SIG-M5 treated with dmso at 0.1 percent for 504 hours (cell line): ENCODE data around the gene AMFR.

Source experiments
- DNase-seq: peaks from one replicate; lab custom pipeline; 2025; ENCODE audit not compliant: unreplicated experiment; lab: John Stamatoyannopoulos, UW

AMFR gene

DNA sequence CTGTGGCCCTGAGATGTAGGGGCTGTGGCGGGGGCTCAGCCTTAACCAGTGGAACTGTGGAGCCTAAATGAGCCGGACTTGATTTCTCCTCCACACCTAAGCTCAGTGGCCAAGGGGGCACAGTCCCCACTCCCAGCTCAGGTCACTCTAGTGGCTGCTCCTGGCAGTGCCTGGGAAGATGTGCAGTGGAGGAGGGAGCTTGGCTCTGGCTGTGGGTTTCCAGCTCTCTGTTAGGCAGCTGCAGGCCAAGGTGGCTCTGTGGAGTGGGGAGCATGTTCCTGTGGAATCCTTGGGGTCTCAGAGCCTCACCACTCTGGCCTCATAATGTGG, 76.3 kb downstream of the AMFR start:
- DNase-seq, result no peak

DNA sequence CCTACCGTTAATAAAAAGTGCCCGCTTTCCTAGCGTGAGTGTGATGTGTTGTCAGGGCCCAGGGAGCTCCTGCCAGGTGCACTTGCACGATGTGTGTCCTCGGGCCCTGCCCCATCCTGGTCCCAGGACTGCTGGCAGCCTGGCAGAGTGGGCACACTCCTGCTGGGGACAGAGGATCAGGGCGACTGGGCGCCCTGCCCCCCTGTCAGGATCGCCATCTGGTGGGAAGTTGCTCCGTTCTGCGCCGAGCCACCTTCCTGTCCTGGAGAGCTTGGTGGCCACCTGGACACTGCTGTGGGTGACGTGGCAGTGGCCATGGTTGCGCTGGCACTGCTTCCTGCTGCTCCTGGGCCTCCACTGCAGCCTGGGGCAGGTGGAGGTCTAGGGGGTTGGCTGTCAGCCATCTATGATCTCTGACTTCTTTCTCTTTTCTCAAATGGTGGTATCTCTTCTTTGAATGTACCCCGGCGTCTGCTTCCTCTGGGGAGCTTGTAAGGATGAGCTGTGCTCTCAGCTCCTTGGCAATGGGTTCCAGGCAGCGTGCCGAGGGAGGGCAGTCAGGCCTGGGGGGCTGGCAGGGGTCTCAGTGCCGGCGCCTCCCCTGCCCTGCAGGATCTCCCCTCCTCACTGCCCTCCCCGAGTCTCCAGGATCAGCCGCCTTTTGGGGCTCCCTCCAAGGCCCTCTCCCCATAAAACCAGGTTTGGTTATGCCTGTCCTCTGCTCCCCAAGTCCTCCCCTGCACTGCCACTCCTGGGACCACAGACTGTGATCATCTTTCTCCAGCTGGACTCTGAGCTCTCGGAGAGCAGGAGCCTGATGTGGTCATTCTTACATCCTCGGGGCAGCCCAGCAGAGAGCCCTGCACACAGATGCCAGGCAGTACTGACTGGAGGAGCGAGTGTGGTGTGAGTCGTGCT, 76.9 kb downstream of the AMFR start:
- DNase-seq, result peak; percentile 50

DNA sequence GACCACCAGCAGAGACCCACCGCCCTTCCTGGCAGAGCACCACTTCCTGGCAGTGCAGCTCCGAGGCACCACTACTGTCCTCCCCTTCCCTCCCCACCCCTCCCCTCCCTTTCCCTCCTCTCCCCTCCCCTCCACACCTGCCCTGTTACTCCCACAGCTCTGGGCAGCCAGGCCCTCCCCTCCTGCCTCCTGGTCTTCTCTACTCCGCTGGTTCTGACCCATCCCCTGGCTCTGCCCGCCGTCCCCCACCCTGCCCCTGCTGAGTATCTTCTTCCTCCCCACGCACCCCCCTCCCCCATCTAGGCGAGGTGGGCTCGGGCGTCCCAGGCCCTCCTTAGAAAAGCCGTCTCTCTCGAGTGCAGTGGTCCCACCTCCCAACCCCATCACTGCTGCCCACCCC, 77.7 kb downstream of the AMFR start:
- no peak for DNase-seq

DNA sequence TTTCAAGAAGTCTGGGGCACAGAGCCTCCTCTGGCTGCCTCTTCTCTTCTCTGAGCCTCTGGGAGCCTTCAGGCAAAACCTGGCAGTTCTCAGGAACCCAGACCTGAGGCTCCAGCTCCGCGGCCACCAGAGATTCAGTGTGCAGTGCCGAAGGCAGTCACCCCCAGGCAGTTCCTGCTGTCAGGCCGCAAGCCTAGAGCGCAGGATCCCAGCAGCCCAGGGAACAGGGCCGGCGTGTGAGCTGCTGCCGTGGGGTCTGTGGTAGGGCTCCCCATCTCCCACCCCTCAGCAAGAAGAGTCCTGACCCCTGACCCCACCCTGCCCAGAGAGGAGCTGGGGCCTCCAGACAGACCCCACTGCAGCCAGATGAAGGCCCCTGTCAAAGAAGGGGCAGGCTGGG, 78.2 kb downstream of the AMFR start:
- no peak for DNase-seq

DNA sequence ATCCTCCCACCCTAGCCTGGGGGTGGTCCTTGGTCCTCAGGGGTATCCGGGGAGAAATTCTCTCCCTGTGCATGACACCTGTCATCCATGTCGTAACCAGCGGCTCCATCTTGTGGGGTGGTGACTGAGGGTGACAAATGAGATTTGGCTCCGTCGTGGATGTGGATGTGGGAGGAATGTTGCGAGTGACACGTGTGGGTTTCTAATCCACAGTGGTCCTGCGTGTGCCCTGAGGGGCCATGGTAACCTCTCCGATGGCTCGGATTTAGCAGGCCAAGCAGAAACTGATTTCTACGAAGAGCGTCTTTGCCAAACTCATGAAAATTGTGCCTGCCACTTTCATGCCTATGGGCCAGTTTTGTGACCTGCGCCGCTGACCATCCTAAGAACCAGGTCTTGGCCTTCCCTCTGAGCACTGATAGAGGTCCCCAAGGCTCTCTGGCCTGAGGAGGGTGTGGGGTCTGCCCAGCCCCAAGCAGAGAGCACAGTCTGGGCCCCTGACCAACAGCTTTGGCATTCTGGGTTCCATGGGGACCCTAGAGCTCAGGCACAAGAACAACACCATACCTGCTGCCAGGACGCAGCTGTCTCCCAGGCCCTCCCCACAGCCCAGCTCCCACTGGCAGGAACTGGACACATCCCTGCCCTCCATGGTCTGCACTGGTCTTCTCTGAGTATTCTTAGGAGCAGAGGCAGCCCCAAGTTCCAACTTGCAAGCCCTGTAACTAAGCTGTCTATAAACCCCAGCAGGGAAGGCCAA, 79.0 kb downstream of the AMFR start:
- no peak for DNase-seq

DNA sequence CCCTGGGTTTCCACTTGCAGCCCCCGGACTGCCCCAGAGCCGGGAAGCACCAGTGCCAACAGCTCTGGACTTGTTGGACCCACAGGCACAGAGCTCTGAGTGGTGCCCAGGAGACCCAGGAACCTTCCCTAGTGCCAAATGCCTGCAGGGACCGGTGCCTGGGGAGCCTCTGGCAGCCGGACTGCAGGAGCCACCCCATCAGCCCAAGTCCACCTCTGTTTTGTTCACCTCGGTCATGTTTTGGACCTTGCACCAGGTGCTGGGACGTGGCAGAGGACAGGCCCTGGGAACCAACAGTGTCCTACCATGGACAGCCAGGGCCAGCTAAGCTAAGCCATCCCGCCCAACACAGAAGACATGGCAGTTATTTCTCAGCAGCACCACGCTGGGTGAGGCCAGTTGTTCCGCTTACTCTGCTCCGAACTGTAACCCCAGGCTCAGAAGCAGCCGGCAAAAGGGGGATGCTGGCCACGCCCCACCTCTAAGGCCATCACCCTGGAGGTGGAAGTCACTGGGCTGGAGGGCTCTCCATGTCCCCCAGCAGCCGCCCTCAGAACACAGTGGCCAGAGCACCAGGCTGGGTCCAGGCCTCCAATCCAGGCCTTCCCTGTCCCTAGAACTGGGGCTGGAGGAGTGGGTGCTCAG, 79.8 kb downstream of the AMFR start:
- DNase-seq, result no peak

DNA sequence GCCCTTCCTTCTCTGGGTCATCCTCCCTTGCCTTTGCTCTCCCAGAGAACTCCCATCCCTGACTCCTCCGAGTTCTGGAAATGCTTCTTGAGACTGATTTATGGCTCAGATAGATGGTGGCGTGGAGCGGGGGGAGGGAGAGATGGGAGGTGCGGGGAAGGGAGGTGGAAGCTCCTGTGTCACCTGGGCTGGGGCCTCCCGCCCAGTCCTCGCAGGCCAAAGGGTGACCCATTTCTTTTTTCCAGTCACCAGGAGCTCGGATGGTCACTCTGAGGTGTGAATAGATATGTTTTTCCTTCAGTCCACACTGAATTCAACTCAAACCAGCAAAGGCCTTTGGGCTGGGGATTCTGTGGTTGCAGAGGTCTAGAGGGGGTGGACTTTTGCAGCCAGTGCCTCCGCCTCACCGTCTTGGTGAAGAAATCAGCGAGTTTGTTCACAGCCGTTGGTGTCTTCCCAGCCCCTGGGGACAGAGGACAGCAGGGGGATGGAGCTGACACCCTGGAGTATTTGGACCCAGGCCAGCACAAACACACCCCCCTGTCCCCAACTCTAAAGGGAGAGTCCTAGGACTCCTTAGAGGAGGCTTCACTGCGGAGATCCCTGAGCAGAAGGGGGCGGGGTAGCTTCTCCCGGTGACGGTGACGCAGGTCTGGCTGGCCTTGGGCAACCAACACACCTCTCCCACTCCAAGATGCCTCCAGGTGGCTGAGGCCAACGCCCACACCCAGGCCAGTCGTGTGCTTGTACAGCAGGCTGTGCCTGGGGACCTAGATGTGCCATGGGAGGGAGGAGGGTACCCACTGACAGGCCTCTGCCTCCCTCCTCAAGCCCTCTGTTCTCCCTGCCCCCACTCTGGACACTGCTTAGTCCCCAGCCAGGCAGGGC, 80.6 kb downstream of the AMFR start:
- no peak for DNase-seq

DNA sequence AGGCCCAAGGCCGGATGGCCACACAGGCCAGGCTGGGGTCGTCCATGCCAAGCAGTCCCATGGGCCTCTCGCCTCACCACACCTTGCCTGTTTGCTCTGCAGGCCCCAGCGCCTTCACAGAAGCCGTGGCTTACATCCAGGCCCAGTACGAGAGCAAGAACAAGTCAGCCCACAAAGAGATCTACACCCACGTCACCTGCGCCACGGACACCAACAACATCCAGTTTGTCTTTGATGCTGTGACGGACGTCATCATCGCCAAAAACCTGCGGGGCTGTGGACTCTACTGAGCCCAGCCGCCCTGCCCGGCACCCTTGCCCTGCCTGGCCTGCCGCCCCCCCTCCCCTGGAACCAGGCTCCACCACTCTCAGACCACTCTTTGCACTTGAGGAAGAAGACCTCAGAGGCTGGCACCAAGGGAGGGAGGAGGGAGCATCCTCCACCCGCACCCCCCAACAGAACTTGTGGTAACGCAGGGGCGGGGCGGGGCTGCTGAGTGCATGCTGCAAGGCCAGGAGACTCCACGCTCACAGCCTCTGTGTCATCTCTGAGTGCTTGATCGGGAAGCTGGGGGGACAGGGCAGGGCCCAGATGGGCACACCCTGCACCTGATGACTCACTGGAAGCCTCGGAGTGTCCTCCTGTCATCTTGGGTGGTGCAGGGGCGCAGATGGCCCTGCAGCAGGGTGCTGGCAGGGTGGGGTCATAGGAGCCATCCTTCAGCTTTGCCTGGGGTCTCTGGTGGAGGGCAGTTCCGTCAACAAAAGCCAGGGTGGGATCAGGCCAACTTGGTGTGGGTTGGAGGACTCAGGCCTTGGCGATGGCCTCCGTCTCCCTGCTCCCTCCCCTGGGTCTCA, 81.5 kb downstream of the AMFR start:
- no peak for DNase-seq

DNA sequence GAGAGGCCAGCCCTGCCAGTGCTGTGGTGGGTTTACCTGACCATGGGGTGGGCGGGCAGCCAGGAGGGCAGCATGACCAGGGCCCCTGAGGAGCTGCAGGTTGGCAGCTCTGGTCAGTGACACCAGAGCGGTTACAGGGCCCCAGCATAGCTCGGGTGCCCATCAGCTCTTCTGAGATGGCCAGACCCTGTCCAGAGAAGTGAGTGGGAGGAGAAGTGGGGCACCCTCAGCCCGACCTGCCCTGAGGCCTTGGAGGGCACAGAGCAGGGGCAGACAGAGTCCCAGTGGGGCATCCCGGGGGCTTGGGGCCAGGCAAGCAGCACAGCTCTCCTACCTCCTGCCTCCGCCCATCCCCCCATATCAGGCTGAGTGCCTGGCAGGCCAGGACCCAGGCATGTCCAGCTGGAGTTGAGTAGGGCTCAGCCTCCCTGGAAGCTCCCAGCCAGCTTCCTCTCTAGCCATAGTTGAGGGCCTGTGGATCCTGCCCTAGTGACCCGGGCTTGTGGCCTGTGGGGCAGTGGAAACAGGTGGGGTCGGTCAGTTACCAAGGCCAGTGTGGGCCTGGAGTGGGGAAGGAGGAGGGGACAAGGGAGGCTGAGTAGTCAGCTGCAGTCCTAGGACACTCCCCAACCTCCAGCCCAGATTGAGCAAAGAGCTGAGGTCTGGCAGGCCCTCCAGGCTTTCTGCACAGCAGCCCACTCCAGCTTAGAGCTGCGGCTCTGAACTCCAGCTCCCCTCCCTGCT, 83.5 kb downstream of the AMFR start:
- no peak for DNase-seq

DNA sequence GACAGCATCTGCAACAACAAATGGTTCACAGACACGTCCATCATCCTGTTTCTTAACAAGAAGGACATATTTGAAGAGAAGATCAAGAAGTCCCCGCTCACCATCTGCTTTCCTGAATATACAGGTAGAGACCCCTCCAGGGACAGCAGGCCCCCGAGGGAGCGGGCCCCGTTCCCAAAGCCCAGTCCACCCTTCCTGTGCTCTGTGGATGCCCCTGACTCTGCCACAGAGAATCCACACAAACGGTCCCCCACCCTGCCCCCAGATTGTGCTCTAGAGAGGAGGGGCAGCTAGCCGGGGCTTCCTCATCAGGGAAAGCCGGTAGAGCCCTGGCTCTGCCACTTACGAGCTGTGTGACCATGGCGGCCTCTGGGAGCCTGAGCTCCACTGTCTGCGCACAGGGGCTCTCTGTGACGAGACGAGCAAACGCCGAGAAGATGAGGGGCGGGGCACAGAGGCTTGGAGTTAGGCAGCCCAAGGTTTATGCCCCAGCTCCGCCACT, 84.4 kb downstream of the AMFR start:
- no peak for DNase-seq

DNA sequence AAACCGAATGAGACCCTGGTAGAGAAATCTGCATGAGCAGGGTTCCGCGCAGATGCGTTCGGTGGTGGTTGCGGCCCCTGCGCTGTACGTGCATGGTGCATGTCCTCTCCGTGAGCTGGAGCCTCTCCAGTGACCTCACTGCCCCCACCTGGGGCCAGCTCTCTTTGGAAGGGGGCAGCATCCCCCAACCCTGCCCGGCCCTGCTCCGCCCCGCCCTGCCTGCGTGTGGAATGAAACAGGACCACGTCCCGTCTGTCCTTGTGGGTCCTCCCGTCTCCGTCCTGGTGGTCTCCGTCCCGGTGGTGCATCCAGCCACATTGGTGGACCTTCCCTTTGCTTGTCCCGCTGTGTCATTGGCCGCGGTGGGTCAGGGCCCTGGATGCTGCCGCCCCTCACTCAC, 84.9 kb downstream of the AMFR start:
- DNase-seq, result no peak

DNA sequence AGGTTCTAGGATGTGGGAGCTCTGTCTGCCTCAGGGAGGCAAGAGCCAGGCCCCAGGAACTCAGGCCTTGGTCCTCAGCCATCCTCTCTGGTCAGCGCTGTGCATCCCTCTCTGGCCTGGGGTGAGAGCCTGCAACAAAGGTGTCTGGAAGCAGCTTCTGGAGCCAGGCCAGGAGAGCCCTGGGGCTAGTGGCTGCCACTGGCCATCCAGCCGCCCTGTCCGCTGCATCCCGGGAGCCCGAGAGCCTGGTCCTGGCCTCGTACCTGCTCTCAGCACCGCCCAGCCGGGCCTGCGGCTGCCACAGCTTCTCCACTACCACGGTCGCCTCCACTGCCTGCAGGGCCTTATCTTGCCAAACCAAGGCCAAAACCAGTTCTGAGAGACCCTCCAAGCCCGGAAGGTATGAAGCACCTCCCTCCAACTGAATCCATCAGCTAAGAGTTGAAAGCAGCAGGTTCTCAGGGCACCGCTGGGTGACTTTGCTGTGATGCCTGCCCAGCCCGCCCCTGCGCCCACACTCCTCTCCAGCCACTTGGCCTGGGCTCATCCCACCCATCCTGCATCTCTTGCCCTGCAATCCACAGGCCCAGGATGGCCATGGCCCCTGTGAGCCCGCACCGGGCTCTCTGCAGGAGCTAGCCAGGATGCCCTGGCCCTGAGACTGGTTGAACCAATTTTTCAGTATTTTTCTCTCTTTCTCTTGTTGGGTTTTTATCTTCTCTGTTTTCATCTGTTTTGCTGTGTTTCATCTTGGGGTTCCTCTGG, 85.7 kb downstream of the AMFR start:
- DNase-seq, result no peak

DNA sequence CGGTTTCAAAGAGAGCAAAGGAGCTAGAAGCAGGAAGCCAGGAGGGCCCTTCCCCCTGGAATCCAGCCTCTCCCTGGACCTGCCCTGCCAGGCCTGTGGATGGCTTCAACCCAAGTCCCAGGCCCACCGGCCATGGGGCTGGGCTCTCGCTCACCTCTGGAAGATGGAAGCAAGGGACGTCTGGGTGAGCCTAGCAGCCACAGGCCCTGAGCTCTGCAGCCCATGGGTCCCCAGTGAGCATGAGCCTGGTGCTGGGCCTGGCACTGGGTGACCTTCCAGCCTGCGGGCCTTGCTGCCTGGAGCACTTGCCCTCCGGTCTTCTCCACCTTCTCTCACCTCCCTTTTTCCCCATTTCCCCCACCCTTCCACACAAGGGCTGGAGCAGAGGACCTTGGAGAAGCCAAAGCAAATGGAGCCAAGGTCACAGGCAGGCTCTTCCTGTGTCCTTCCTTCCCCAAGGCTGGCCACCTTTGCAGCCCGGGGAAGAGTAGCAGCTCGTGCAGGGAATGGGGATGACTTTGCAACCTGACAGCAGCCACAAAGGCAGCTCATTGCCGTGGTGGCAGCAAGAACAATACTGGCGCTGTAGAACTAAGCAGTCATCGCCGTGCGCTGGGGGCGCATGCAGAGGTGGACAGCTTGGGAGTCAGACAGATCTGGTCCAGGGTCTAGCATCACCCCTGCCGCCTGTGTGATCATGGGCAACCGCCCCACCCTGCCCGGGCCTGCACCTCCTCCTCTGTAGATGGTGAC, 86.6 kb downstream of the AMFR start:
- no peak for DNase-seq

DNA sequence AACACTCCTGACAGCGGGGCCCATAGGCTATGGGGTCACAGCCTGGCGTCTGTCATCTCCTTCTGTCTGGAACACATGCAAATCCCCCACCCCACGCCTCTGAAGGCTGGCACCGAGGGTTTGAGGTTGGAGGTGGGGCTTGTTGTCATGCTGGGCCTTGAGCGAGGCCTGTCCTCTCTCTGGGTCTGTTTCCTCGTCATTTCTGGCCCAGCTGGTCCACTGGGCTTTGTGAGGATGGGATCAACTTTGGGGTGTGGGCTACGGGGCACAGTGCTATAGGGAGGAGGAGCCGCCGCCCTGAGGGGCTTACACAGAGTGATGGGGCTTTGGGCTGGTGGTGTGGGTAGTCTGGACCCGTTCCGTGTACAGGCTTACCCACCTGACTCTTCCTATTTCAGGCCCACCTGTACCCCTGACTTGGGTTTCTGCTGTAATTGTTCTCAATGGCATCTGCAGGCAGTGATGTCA, 87.5 kb downstream of the AMFR start:
- no peak for DNase-seq

DNA sequence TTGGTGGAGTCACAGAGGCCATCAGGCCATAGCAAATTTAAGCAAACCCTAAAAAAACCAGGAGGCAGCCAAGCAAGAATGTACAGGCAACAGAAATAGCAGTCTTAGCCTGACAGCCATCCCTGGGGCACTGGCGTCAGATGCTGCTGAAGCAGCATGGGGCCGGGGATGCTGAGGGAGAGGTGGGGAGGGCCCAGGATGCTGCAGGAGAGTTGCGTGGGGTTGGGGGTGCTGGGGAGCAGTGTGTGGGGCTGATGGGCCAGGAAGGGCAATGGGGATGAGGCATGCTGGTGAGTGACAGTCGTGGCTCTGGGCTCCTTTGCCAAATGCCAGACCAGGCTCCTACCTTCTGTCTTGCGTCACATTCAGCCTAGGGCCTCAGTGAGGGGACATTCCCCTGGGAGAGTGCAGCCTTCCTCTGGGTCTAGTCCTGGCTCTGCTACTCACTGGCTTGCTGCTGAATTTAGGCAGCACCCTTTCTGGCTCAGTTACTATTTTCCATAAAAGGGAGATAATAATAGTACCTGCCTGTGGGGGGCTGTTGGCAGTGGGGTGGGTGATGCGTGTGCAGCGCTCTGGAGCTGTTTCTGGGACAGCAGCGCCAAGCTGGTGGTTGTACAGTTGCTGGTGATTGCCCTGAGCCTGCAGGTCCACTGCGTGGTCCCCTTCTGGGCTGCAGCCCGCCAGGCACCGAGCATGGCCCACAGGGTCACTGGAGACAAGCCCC, 88.1 kb downstream of the AMFR start:
- no peak for DNase-seq

DNA sequence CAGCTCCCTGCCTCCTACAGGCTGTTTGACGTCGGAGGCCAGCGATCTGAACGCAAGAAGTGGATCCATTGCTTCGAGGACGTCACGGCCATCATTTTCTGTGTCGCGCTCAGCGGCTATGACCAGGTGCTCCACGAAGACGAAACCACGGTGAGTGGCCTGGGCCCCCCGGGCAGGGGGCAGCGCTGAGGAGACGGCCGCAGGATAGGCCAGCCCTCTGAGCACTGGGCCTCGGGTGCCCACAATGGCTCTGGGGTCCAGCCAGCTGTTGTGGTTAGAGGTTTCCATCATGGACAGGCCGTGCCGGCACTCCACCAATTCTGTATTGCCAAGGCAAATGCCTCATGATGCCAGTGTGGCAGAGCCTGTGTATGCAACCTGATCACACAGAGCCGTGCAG, 88.6 kb downstream of the AMFR start:
- no peak for DNase-seq
